Activated B cell treated with CpG ODN at 0.5 μM for 24 hours (primary cell): ENCODE results near the gene H19. TPM values are rescaled to one million over a fixed set of nuclear protein-coding genes. Genes with fewer than 3 reads are reported as not detected.

ENCODE experiments used
- ATAC-seq: fragments of 200-7000 bp; cut with Tn5 transposase; one replicate; pipeline ENCODE4 v1.10.0; 2021; ENCODE audit warnings: low read depth, mild to moderate bottlenecking, moderate library complexity
- CTCF ChIA-PET: fragments of 350-600 bp; sonication (Branson Sonifier 250); formaldehyde crosslinking; loops from one replicate; lab custom pipeline; 2021; ENCODE audit warnings: antibody characterized with exemption; lab: Charles Lee
- POLR2A ChIA-PET: fragments of 350-600 bp; sonication (Branson Sonifier 250); formaldehyde crosslinking; loops from one replicate; lab custom pipeline; 2021; ENCODE audit warnings: antibody characterized with exemption; lab: Charles Lee
- DNase-seq: peaks from one replicate; pipeline ENCODE4 v3.0.0; 2022
- H3K27ac Mint-ChIP-seq: one replicate; pipeline ENCODE4 v1.8.0; 2020; ENCODE audit warnings: mixed read lengths
- H3K27me3 Mint-ChIP-seq: one replicate; pipeline ENCODE4 v1.8.0; 2021; ENCODE audit warnings: mixed read lengths
- H3K36me3 Mint-ChIP-seq: one replicate; pipeline ENCODE4 v1.8.0; 2021; ENCODE audit warnings: low read depth, mixed read lengths
- H3K4me1 Mint-ChIP-seq: one replicate; pipeline ENCODE4 v1.8.0; 2021; ENCODE audit warnings: mixed read lengths
- H3K4me3 Mint-ChIP-seq: one replicate; pipeline ENCODE4 v1.8.0; 2020; ENCODE audit warnings: mild to moderate bottlenecking, mixed read lengths
- H3K9me3 Mint-ChIP-seq: one replicate; pipeline ENCODE4 v1.8.0; 2020; ENCODE audit warnings: mixed read lengths
- CTCF ChIP-seq: fragments of 200-600 bp; IDR thresholded peaks from one replicate; pipeline ENCODE4 v1.8.0; 2022; ENCODE audit warnings: antibody characterized with exemption, mild to moderate bottlenecking
- intact Hi-C: fragments of 100-400 bp; cut with micrococcal nuclease; formaldehyde crosslinking; loops from one replicate; pipeline ENCODE4 v1.15.1; 2024
- total RNA-seq: library from RNA; stranded (reverse); gene quantifications from 2 replicates; pipeline ENCODE4 v1.2.3, GENCODE V29; 2022

H19 gene
- total RNA-seq, 1 donor from 2014 or later: not detected

GRCh38 chr11:1949922-1950321, 47.7 kb downstream of the H19 start:
- Mint-ChIP-seq H3K4me3 (no peak overlapping the region), H3K9me3 (no peaks in the 10 kb centered on the region), H3K27ac (no peak overlapping the region), H3K4me1 (no peaks in the 10 kb centered on the region), H3K27me3 (no peaks in the 10 kb centered on the region), H3K36me3 (no peaks in the 10 kb centered on the region)
- CTCF ChIA-PET: interaction anchor here (2.3 kb wide), 1 partner anchor 68 kb away, joined by 8 read pairs; no protein-coding TSS in a partner anchor
- POLR2A ChIA-PET: no interaction called here
- DNase-seq (no peak), ATAC-seq (no peak)
- no peak for TF ChIP-seq CTCF
- intact Hi-C loops: no loop called here

- Mint-ChIP-seq H3K4me1 (no peaks in the 10 kb centered on the region), H3K9me3 (no peaks in the 10 kb centered on the region), H3K27me3 (no peaks in the 10 kb centered on the region), H3K4me3 (no peak overlapping the region), H3K36me3 (no peaks in the 10 kb centered on the region), H3K27ac (no peak overlapping the region)
- ATAC-seq (no peak), DNase-seq (no peak)
- intact Hi-C loops: no loop called here
- no peak for TF ChIP-seq CTCF
- POLR2A ChIA-PET: no interaction called here
- CTCF ChIA-PET: interaction anchor here (1.2 to 2.3 kb wide), 4 partner anchors 53 to 296 kb away, joined by 3 to 8 read pairs (median 4); no protein-coding TSS in a partner anchor
These were observed 48.3 kb downstream of the H19 start for GRCh38 chr11:1949302-1949701.

GRCh38 chr11:1948389-1948788, 49.3 kb downstream of the H19 start:
- ATAC-seq (no peak), DNase-seq (no peak)
- no peaks in the 10 kb centered on the region for H3K27me3 Mint-ChIP-seq
- no peak overlapping the region for H3K4me3 Mint-ChIP-seq
- no peak overlapping the region for H3K27ac Mint-ChIP-seq
- no peaks in the 10 kb centered on the region for H3K36me3 Mint-ChIP-seq
- no peaks in the 10 kb centered on the region for H3K9me3 Mint-ChIP-seq
- no peak for TF ChIP-seq CTCF
- intact Hi-C loops: no loop called here
- ChIA-PET POLR2A (interaction anchor here (1.0 to 1.7 kb wide), 3 partner anchors 98 to 452 kb away, joined by 5 to 10 read pairs (median 9); partner anchors contain the start of gene TSSC4), CTCF (interaction anchor here (0.8 to 2.3 kb wide), 5 partner anchors 54 to 295 kb away, joined by 3 to 8 read pairs (median 4); no protein-coding TSS in a partner anchor)
- H3K4me1 Mint-ChIP-seq: no peaks in the 10 kb centered on the region

- DNase-seq (no peak), ATAC-seq (peak; percentile 19)
- H3K27me3 Mint-ChIP-seq: no peaks in the 10 kb centered on the region
- ChIA-PET CTCF (interaction anchor here (1.4 to 2.3 kb wide), 4 partner anchors 49 to 295 kb away, joined by 3 to 8 read pairs (median 4); no protein-coding TSS in a partner anchor), POLR2A (interaction anchor here (0.8 to 1.7 kb wide), 7 partner anchors 66 to 453 kb away, joined by 3 to 10 read pairs (median 5); partner anchors contain the start of genes TNNI2 and TSSC4)
- no peak for TF ChIP-seq CTCF
- no peak overlapping the region for H3K4me3 Mint-ChIP-seq
- H3K27ac Mint-ChIP-seq: no peak overlapping the region
- no peaks in the 10 kb centered on the region for H3K4me1 Mint-ChIP-seq
- no peaks in the 10 kb centered on the region for H3K9me3 Mint-ChIP-seq
- intact Hi-C loops: no loop called here
- H3K36me3 Mint-ChIP-seq: no peaks in the 10 kb centered on the region
These were observed 49.9 kb downstream of the H19 start for GRCh38 chr11:1947592-1948237.

GRCh38 chr11:1946812-1947484, 50.7 kb downstream of the H19 start, which contains the start of gene MRPL23:
Gene MRPL23, plus strand, starts transcription at chr11:1947332. Its CDS starts 31 bp downstream, at chr11:1947363.
- H3K4me1 Mint-ChIP-seq: no peaks in the 10 kb centered on the region
- no peaks in the 10 kb centered on the region for H3K27me3 Mint-ChIP-seq
- no peaks in the 10 kb centered on the region for H3K9me3 Mint-ChIP-seq
- intact Hi-C loops: no loop called here
- no peak within 1 kb of the TSS for H3K27ac Mint-ChIP-seq
- H3K36me3 Mint-ChIP-seq: no peaks in the 10 kb centered on the region
- DNase-seq (no peak), ATAC-seq (peak; percentile 89)
- POLR2A ChIA-PET: interaction anchor here (0.8 to 1.6 kb wide), 3 partner anchors 65 to 108 kb away, joined by 3 to 6 read pairs (median 5); partner anchors contain the start of gene TNNI2
- CTCF ChIA-PET: interaction anchor here (1.4 to 2.3 kb wide), 2 partner anchors 49 to 294 kb away, joined by 4 to 5 read pairs; no protein-coding TSS in a partner anchor
- TF ChIP-seq CTCF: no peak
- H3K4me3 Mint-ChIP-seq: no peak within 1 kb of the TSS
